GM23248 (cell line): ENCODE data around the gene RBM17. TPM values are rescaled to one million over a fixed set of nuclear protein-coding genes. Genes with fewer than 3 reads are reported as not detected.
A peak's percentile ranks its signal among the peaks of the same experiment; 100 is the strongest.

Experiments
- DNase-seq: peaks from one replicate; pipeline ENCODE4 v3.0.0-alpha.2; 2015
- H2AFZ ChIP-seq: fragments of 200-600 bp; sonication (generic); 2 replicates; pipeline ENCODE4 v1.6.1; 2016; ENCODE audit warnings: antibody characterized with exemption
- H3F3A ChIP-seq: fragments of 200-600 bp; sonication (generic); 2 replicates; pipeline ENCODE4 v1.6.1; 2016; ENCODE audit warnings: mild to moderate bottlenecking, antibody characterized with exemption, mixed run types; ENCODE audit not compliant: insufficient read depth
- H3K27ac ChIP-seq: fragments of 200-600 bp; sonication (generic); 2 replicates; pipeline ENCODE4 v1.5.1; 2016; ENCODE audit warnings: mild to moderate bottlenecking
- H3K27me3 ChIP-seq: fragments of 200-600 bp; sonication (generic); replicated peaks from 2 replicates; pipeline ENCODE4 v1.6.1; 2016; ENCODE audit warnings: mild to moderate bottlenecking; ENCODE audit not compliant: insufficient read depth
- H3K36me3 ChIP-seq: fragments of 200-600 bp; sonication (generic); 2 replicates; pipeline ENCODE4 v1.6.1; 2016; ENCODE audit warnings: low read depth, mild to moderate bottlenecking
- H3K4me1 ChIP-seq: fragments of 200-600 bp; sonication (generic); 2 replicates; pipeline ENCODE4 v1.6.1; 2016; ENCODE audit warnings: mild to moderate bottlenecking; ENCODE audit not compliant: insufficient read depth
- H3K4me2 ChIP-seq: fragments of 200-600 bp; sonication (generic); one replicate; pipeline ENCODE4 v1.6.1; 2016; ENCODE audit warnings: mild to moderate bottlenecking; ENCODE audit not compliant: unreplicated experiment
- H3K4me3 ChIP-seq: fragments of 200-600 bp; sonication (generic); 2 replicates; pipeline ENCODE4 v1.5.1; 2016; ENCODE audit warnings: mild to moderate bottlenecking
- H3K79me2 ChIP-seq: fragments of 200-600 bp; sonication (generic); 2 replicates; pipeline ENCODE4 v1.6.1; 2016; ENCODE audit warnings: mild to moderate bottlenecking; ENCODE audit not compliant: insufficient read depth
- H3K9ac ChIP-seq: fragments of 200-600 bp; sonication (generic); 2 replicates; pipeline ENCODE4 v1.6.1; 2016; ENCODE audit warnings: mild to moderate bottlenecking
- H3K9me2 ChIP-seq: fragments of 200-600 bp; sonication (generic); 2 replicates; pipeline ENCODE4 v1.6.1; 2016; ENCODE audit warnings: mixed run types, mild to moderate bottlenecking, moderate library complexity; ENCODE audit not compliant: insufficient read depth
- H3K9me3 ChIP-seq: fragments of 200-600 bp; sonication (generic); one replicate; pipeline ENCODE4 v1.6.1; 2017; ENCODE audit warnings: low read depth
- H4K20me1 ChIP-seq: fragments of 200-600 bp; sonication (generic); 2 replicates; pipeline ENCODE4 v1.6.0; 2016; ENCODE audit not compliant: insufficient read depth
- EZH2 ChIP-seq: fragments of 200-600 bp; sonication (generic); IDR thresholded peaks from 2 replicates; pipeline ENCODE4 v1.6.1; 2018; ENCODE audit warnings: antibody characterized with exemption, mild to moderate bottlenecking; ENCODE audit not compliant: insufficient read depth, poor library complexity, severe bottlenecking
- EZH2phosphoT487 ChIP-seq: fragments of 200-600 bp; sonication (generic); IDR thresholded peaks from 2 replicates; pipeline ENCODE4 v1.6.1; 2018; ENCODE audit warnings: antibody characterized with exemption, moderate library complexity, mild to moderate bottlenecking, low read depth; ENCODE audit not compliant: insufficient read depth
- WGBS, 2 experiments: methylation state at CpG; one replicate each; pipeline ENCODE4 v1.1.6; 2015 to 2017; ENCODE audit warnings: low lambda C conversion rate in 2 of 2, low coverage in 1 of 2; ENCODE audit errors: missing lambda C conversion rate in 2 of 2; 5-methylcytosine and 5-hydroxymethylcytosine counted together
- in situ Hi-C: fragments of 300-500 bp; cut with MboI; formaldehyde crosslinking; loops from 2 replicates; pipeline ENCODE4 v1.15.0; 2020
- polyA plus RNA-seq: library from polyadenylated mRNA; unstranded; fragments of >200 nt; fragmentation: Nextera tagmentation; extraction: Ambion mirVana; gene quantifications from 2 replicates; pipeline ENCODE4 v1.2.1, GENCODE V29; 2016
- total RNA-seq: library from RNA; depleted of rRNA; stranded (reverse); fragments of >200 nt; shearing (Covaris generic); gene quantifications from 2 replicates; pipeline ENCODE4 v1.2.3, GENCODE V29; 2014

RBM17 gene
- total and polyA plus RNA-seq, 2 experiments from 2014 or later, result 24.1 to 99.9 TPM

DNA sequence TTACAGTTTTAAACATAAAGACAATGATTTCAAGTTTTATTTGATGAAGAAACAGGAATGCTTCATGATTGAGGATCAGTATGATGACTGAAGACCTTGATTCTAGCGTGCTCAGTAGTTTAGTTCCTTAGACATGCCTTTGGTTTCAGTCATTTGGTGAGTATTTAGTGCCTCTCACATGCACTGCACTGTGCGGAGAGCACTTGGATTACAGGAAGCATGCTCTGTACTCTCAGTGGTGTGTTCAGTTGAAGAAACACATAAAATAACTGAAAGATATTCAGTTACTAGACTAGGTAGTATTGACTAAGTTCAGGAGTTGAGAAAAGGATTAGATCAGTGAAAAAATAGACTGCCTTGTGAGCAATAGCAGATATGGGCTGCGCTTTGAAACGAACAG is 25.5 kb downstream of the RBM17 start:
- no peaks in the 10 kb centered on the region for H3K27me3 ChIP-seq
- peaks cover 34% of the 10 kb centered on the region for H3F3A ChIP-seq
- in situ Hi-C loops, result no loop called here
- peak; percentile 34 for DNase-seq
- 0 out of 2 replicates have a peak overlapping the region, but pooled peaks have one; percentile 2 for H3K4me3 ChIP-seq
- WGBS, 2 experiments, result 93 to 95% methylated on average over 4 of the region's 4 CpGs
- H3K9me3 ChIP-seq, result no peaks in the 10 kb centered on the region
- H2AFZ ChIP-seq, result no peak overlapping the region
- peak overlapping the region; percentile 55 for H3K9ac ChIP-seq
- peaks cover 21% of the 10 kb centered on the region for H3K4me1 ChIP-seq
- no peaks in the 10 kb centered on the region for H3K79me2 ChIP-seq
- peak overlapping the region; percentile 59 for H3K4me2 ChIP-seq
- no peaks in the 10 kb centered on the region for H3K9me2 ChIP-seq
- no peaks in the 10 kb centered on the region for H4K20me1 ChIP-seq
- H3K27ac ChIP-seq, result peak overlapping the region; percentile 85
- peaks cover 56% of the 10 kb centered on the region for H3K36me3 ChIP-seq
- TF ChIP-seq EZH2 (no peak), EZH2phosphoT487 (no peak)

DNA sequence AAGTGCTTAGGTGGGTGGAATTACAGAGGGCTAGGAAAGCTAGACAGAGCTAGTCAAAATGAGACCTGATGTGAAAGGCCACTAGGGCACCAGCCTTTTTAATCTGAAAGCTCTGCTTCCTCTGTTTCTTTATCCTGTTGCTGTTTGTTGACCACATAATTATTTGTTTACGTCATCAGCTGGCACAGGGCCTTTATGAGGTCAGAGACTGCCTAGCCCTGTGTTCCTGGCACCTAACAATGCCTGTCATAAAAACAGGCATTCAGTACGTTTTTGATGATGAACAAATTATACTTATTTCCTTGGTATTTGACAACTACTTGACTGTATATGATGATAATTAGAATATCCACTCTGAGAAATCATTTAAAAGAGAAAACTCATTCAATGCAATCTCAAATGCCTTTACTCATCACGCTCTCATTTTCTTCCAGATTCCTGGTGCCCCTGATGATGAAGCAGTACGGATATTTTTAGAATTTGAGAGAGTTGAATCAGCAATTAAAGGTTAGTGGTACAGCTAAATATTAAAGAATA is 26.0 kb downstream of the RBM17 start:
- Histone ChIP-seq H3K4me3 (0 out of 2 replicates have a peak overlapping the region, but pooled peaks have one; percentile 2), H3K4me1 (peaks cover 21% of the 10 kb centered on the region), H3K4me2 (peak overlapping the region; percentile 59), H3K27ac (peak overlapping the region; percentile 85), H3K9me2 (no peaks in the 10 kb centered on the region), H3K9me3 (no peaks in the 10 kb centered on the region), H3K9ac (peak overlapping the region; percentile 55), H3K36me3 (peaks cover 51% of the 10 kb centered on the region), H2AFZ (no peak overlapping the region), H4K20me1 (no peaks in the 10 kb centered on the region), H3K27me3 (no peaks in the 10 kb centered on the region), H3F3A (peaks cover 34% of the 10 kb centered on the region), H3K79me2 (no peaks in the 10 kb centered on the region)
- in situ Hi-C loops, result no loop called here
- DNase-seq, result peak; percentile 87
- TF ChIP-seq EZH2 (no peak), EZH2phosphoT487 (no peak)
- 3 to 4% methylated on average over 4 of the region's 4 CpGs for WGBS, 2 experiments

DNA sequence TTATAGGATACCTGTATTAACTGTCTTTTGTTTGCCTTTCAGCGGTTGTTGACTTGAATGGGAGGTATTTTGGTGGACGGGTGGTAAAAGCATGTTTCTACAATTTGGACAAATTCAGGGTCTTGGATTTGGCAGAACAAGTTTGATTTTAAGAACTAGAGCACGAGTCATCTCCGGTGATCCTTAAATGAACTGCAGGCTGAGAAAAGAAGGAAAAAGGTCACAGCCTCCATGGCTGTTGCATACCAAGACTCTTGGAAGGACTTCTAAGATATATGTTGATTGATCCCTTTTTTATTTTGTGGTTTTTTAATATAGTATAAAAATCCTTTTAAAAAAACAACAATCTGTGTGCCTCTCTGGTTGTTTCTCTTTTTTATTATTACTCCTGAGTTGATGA is 26.6 kb downstream of the RBM17 start:
- Histone ChIP-seq H3K9me2 (no peaks in the 10 kb centered on the region), H4K20me1 (no peaks in the 10 kb centered on the region), H3K9ac (peak overlapping the region; percentile 55), H3F3A (peaks cover 34% of the 10 kb centered on the region), H3K79me2 (no peaks in the 10 kb centered on the region), H3K9me3 (no peaks in the 10 kb centered on the region), H3K36me3 (peaks cover 45% of the 10 kb centered on the region), H3K4me1 (peaks cover 21% of the 10 kb centered on the region), H3K4me2 (peak overlapping the region; percentile 59), H3K27me3 (no peaks in the 10 kb centered on the region), H2AFZ (no peak overlapping the region), H3K4me3 (no peak overlapping the region), H3K27ac (peak overlapping the region; percentile 85)
- TF ChIP-seq EZH2 (no peak), EZH2phosphoT487 (no peak)
- in situ Hi-C loops, result no loop called here
- 33 to 38% methylated on average over 4 of the region's 4 CpGs for WGBS, 2 experiments
- peak; percentile 20 for DNase-seq

DNA sequence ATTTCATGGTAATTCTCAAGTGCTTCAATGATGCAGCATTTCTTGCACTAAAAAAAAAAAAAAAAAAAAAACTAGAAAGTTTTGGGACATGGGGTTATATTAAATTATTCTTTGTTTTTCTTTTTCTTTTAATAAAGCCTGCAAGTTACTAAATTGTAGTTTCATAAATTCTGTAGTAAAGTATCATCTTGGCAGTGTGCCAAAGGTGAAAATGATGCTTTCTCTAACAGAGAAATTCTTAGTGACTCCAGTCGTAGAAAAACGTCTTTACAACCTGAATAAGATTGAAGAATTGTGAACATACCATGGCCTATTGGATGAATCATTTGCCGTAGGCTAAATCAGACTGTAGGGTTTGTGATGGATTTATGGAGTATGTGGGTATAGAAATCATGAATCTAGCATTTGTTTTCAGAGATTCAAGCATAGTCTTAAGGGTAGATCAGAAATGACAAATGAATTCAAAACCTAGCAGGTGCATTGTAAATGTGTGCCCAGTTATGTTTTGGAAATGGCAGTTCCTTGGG is 27.1 kb downstream of the RBM17 start:
- H3K36me3 ChIP-seq, result peaks cover 42% of the 10 kb centered on the region
- H3K27ac ChIP-seq, result peak overlapping the region; percentile 85
- in situ Hi-C loops, result no loop called here

More for the DNA sequence above, 27.1 kb downstream of the RBM17 start:
- TF ChIP-seq EZH2, result no peak
- TF ChIP-seq EZH2phosphoT487, result no peak
- no peak overlapping the region for H2AFZ ChIP-seq
- H3K4me3 ChIP-seq, result no peak overlapping the region
- H4K20me1 ChIP-seq, result no peaks in the 10 kb centered on the region
- DNase-seq, result no peak
- H3F3A ChIP-seq, result peaks cover 34% of the 10 kb centered on the region
- no peaks in the 10 kb centered on the region for H3K27me3 ChIP-seq
- no peak overlapping the region for H3K4me2 ChIP-seq
- no peaks in the 10 kb centered on the region for H3K9me2 ChIP-seq
- WGBS, 2 experiments, result 67 to 74% methylated on average over 3 of the region's 3 CpGs
- peak overlapping the region; percentile 55; the same call in 1 of the 2 replicates for H3K9ac ChIP-seq
- no peaks in the 10 kb centered on the region for H3K9me3 ChIP-seq
- no peaks in the 10 kb centered on the region for H3K79me2 ChIP-seq
- peaks cover 21% of the 10 kb centered on the region for H3K4me1 ChIP-seq
